BJ (cell line): ENCODE data around the gene PMM1. TPM values are rescaled to one million over a fixed set of nuclear protein-coding genes. Genes with fewer than 3 reads are reported as not detected.

Source experiments
- CTCF ChIA-PET: fragments of 350-600 bp; formaldehyde crosslinking; extraction: SDS; loops from one replicate; lab custom pipeline; 2021; ENCODE audit warnings: antibody characterized with exemption, inconsistent platforms; lab: Yijun Ruan, JAX
- POLR2A ChIA-PET: fragments of 300-600 bp; sonication (Branson Sonifier 250); formaldehyde crosslinking; extraction: SDS; loops from one replicate; lab custom pipeline; 2021; ENCODE audit warnings: antibody characterized with exemption; lab: Charles Lee
- DNase-seq: peaks from one replicate; pipeline ENCODE4 v3.0.0-alpha.2; 2011; ENCODE audit warnings: low read depth
- H3K27me3 ChIP-seq: 2 replicates; pipeline ENCODE4 v1.6.0; 2011; ENCODE audit warnings: low read length; ENCODE audit not compliant: control insufficient read depth, insufficient read depth
- H3K36me3 ChIP-seq: 2 replicates; pipeline ENCODE4 v1.5.1; 2011; ENCODE audit warnings: low read length; ENCODE audit not compliant: control insufficient read depth, insufficient read depth
- H3K4me3 ChIP-seq: 2 replicates; pipeline ENCODE4 v1.5.1; 2011; ENCODE audit warnings: low read depth, mild to moderate bottlenecking, control low read depth, low read length
- polyA plus RNA-seq: library from polyadenylated mRNA; depleted of rRNA; stranded (reverse); fragments of >200 nt; gene quantifications from 2 replicates; pipeline ENCODE4 v1.2.3, GENCODE V29; 2011; rRNA removed
- TF ChIP-seq, protein P1 (sequence below): IDR thresholded peaks from 2 replicates; pipeline ENCODE4 v1.5.1; 2011; ENCODE audit warnings: low read depth, mild to moderate bottlenecking, control low read depth, inconsistent platforms, low read length, moderate library complexity; ENCODE audit not compliant: insufficient read depth

The PMM1 gene
- polyA plus RNA-seq, 1 experiment: 109 TPM

GRCh38 chr22:41528938-41529561 lies 60.6 kb downstream of the PMM1 start:
- ChIA-PET POLR2A (no interaction called here), CTCF (interaction anchor here (5.5 to 7.3 kb wide), 2 partner anchors 11 to 126 kb away, joined by 43 to 81 read pairs; no protein-coding TSS in a partner anchor)
- TF ChIP-seq, protein P1, sequence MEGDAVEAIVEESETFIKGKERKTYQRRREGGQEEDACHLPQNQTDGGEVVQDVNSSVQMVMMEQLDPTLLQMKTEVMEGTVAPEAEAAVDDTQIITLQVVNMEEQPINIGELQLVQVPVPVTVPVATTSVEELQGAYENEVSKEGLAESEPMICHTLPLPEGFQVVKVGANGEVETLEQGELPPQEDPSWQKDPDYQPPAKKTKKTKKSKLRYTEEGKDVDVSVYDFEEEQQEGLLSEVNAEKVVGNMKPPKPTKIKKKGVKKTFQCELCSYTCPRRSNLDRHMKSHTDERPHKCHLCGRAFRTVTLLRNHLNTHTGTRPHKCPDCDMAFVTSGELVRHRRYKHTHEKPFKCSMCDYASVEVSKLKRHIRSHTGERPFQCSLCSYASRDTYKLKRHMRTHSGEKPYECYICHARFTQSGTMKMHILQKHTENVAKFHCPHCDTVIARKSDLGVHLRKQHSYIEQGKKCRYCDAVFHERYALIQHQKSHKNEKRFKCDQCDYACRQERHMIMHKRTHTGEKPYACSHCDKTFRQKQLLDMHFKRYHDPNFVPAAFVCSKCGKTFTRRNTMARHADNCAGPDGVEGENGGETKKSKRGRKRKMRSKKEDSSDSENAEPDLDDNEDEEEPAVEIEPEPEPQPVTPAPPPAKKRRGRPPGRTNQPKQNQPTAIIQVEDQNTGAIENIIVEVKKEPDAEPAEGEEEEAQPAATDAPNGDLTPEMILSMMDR: no peak
- DNase-seq: no peak
- Histone ChIP-seq H3K36me3 (peaks cover 77% of the 10 kb centered on the region), H3K4me3 (no peak overlapping the region), H3K27me3 (no peaks in the 10 kb centered on the region)

DNA sequence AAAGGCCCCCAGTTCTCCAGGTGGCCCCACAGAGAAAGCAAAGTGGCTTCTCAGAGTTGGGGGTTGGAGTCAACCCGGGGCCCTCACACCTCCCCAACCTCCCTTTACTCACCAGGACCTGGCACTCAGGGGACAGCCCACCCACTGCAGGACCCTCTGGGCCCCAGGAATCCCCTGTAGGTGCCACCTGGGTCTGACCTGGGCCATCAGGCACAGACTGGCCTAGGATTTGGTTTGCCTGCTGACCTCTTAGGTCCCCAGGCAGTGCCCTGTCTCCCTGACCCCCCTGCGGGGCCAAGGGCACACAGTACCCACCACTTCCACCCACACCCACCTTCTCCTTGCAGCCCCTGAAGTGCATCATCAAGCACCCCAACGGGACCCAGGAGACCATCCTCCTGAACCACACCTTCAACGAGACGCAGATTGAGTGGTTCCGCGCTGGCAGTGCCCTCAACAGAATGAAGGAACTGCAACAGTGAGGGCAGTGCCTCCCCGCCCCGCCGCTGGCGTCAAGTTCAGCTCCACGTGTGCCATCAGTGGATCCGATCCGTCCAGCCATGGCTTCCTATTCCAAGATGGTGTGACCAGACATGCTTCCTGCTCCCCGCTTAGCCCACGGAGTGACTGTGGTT lies 61.4 kb downstream of the PMM1 start:
- no peaks in the 10 kb centered on the region for H3K27me3 ChIP-seq
- TF ChIP-seq, protein P1: no peak
- CTCF ChIA-PET: interaction anchor here (1.0 to 7.3 kb wide), 6 partner anchors 10 to 148 kb away, joined by 3 to 81 read pairs (median 11); no protein-coding TSS in a partner anchor
- POLR2A ChIA-PET: no interaction called here
- no peak for DNase-seq
- peaks cover 79% of the 10 kb centered on the region for H3K36me3 ChIP-seq
- H3K4me3 ChIP-seq: no peak overlapping the region

Other genes starting within 250 kb of the PMM1 start
- gene TEF, start 207.9 kb downstream of the PMM1 start, polyA plus RNA-seq: 21.0 and 28.7 TPM in 2 replicates
- 16.6 and 24.3 TPM in 2 replicates for gene TOB2, start 143.0 kb downstream of the PMM1 start, polyA plus RNA-seq
- 44.3 and 57.9 TPM in 2 replicates for gene PHF5A, start 121.1 kb downstream of the PMM1 start, polyA plus RNA-seq
- gene ACO2, start 120.7 kb downstream of the PMM1 start, polyA plus RNA-seq: 20.5 and 60.5 TPM in 2 replicates
- gene POLR3H, start 45.4 kb downstream of the PMM1 start, polyA plus RNA-seq: 39.4 and 52.5 TPM in 2 replicates
- gene CSDC2, start 28.8 kb downstream of the PMM1 start, polyA plus RNA-seq: 7.1 and 14.0 TPM in 2 replicates
- gene DESI1, start 31.2 kb upstream of the PMM1 start, polyA plus RNA-seq: 33.3 and 35.7 TPM in 2 replicates
- gene XRCC6, start 31.5 kb upstream of the PMM1 start, polyA plus RNA-seq: 105 and 137 TPM in 2 replicates
- gene SNU13, start 99.0 kb upstream of the PMM1 start, polyA plus RNA-seq: 288 and 327 TPM in 2 replicates
- 3.2 and 3.8 TPM in 2 replicates for gene MEI1, start 109.7 kb upstream of the PMM1 start, polyA plus RNA-seq
- gene CCDC134, start 210.8 kb upstream of the PMM1 start, polyA plus RNA-seq: 4.1 and 6.0 TPM in 2 replicates
- 20.3 and 26.2 TPM in 2 replicates for gene SREBF2, start 243.3 kb upstream of the PMM1 start, polyA plus RNA-seq